Measurements from ENCODE around the gene KPNA3.
"Not testable (repeated sequence)": the region's sequence is repeated elsewhere in the genome, so short reads cannot be mapped to it uniquely, and the experiment has no call there.

KPNA3 gene, protein sequence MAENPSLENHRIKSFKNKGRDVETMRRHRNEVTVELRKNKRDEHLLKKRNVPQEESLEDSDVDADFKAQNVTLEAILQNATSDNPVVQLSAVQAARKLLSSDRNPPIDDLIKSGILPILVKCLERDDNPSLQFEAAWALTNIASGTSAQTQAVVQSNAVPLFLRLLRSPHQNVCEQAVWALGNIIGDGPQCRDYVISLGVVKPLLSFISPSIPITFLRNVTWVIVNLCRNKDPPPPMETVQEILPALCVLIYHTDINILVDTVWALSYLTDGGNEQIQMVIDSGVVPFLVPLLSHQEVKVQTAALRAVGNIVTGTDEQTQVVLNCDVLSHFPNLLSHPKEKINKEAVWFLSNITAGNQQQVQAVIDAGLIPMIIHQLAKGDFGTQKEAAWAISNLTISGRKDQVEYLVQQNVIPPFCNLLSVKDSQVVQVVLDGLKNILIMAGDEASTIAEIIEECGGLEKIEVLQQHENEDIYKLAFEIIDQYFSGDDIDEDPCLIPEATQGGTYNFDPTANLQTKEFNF

GRCh38 chr13:49792550-49793324, at the start of gene KPNA3:
Gene KPNA3 (minus strand): TSS chr13:49792682. CDS start chr13:49792506, 176 bp downstream.
- FAIRE-seq, result peak; percentile 94

- no peak for FAIRE-seq
These were observed 49.5 kb upstream of the KPNA3 start for GRCh38 chr13:49841964-49842363.

GRCh38 chr13:49840675-49841074, 48.2 kb upstream of the KPNA3 start:
- no peak for FAIRE-seq

- FAIRE-seq, result no peak
These were observed 47.8 kb upstream of the KPNA3 start for GRCh38 chr13:49840266-49840665.

DNA sequence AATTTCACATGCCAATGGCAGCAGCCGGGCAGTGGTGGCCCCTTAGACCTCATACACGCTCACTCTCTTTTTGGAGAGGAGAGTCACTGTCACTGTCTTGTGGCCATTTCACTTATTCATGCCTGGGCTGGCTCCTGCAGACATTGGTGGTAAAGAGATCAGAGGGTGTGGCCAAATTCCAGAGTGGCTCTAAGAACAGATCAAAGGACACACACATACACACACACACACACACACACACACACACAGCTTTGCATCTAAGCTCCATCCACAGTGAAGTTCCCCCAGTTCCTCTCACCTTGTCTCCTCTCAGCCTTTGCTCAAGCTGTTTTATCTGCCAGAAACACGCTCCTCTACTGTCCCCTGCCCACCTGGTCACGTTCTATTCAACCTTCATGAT, 46.5 kb upstream of the KPNA3 start:
- FAIRE-seq, result no peak

DNA sequence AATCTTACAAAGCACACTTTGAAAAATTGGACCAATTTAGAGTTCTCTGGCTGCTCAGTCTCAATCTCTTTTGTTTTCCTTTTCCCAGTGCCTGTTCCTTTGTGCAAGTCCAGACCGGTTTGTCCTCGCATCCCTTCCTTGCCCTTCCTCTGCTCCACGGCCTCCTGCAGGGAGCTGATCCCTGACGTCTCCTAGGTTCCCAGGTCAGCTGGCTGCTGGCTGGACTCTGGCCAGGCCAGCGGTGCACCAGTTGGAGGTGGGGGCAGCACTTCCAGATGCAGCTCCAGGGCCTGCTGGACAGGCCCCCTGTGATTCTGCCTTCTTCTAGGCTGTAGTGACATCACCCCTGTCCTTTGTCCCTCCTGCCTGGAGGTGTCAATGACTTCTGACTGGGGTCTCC, 44.0 kb upstream of the KPNA3 start:
- FAIRE-seq, result no peak

- no peak for FAIRE-seq
These were observed 40.9 kb upstream of the KPNA3 start for GRCh38 chr13:49833402-49833801.

DNA sequence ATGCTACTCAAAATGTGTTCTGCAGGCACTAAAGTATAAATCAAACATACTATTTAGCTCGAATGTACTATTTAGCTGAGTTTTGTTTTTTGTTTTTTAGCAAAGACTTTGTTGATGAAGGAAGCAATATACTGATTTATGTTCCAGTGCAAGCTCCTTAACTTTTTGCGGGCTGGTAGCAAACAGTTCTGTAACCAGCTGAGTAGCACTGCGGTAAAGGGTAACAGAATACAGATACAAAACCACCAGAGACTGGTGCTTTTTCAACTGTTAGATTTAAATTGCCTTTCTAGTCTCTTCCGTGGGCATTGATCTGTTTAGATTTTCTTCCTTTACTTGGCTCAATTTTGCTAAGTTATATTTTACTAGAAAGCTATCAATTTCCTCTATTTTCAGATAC, 39.0 kb upstream of the KPNA3 start:
- FAIRE-seq, result no peak

DNA sequence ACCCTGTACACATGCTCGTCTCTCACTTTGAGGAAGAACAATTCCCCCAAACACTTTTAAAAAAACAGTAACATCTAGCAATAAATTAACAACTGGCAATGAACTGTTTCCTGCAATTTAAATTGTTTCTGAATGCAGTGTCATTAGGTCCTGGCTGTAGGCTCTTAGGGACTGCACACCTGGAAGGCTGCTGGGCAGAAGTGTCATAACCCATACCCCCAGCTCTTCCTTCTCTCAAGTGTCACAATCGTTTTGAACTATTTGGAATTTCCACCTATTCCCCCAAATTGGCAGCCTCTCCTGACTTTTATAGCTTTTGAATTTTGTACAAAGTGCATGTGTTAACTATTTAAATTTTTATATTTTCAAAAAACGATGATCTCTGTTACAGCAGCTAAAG, 38.2 kb upstream of the KPNA3 start:
- FAIRE-seq, result no peak

DNA sequence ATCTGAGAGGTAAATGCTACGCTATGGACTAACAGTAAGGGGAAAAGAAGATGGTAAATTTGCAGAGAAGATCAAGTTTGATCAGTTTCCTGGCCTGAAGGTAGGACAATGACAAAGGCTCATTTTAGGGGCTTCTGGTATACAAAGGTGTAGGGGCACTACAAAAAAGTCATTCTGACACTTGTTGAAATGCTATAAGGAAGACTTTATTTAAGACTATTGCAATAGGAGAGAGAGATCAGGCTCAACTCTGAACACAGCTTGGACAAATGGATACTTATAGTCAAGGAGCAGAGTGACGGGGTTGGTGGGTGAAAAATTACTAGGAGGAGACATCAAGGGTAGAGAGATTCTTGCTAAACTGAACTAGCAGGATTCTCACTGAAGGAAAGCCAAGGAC, 37.2 kb upstream of the KPNA3 start:
- FAIRE-seq, result no peak

- no peak for FAIRE-seq
These were observed 36.0 kb upstream of the KPNA3 start for GRCh38 chr13:49828453-49828852.

DNA sequence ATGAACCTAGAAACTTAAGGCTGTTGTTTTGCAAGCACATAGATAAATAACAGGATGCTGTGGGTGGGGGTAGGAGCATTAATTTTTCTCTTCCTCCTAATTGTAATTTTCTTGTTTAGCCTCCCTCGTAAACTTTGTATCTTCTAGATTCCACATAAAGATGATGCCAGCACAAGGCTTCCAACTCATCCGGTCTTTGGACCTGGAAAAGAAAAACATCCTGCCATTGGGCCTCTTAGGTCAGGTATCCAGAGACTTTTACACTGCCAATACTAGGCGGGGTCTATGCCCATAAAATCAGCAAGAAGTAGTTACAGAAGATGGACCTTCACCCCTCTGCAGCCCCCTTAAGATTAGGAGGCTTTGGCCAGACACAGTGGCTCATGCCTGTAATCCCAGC, 35.4 kb upstream of the KPNA3 start:
- FAIRE-seq, result no peak

DNA sequence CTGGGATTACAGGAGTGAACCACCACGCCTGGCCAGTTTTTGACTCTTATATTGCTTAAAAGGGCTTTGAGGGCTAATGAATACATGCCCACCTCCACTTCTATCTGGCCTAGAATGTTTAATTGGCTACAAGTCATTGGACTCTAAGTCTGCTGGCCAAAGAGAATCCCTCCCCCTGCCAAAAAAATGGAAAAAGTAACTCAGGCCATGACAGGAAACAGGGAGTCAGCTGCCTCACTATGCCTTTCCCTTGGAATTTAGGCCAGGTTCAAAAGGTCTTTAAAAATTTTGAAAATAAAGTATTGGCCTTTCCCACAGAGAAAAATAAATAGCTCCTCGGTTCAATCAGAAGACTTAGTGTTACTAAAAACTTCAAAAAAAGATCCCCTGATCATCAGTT, 34.9 kb upstream of the KPNA3 start:
- FAIRE-seq, result no peak

DNA sequence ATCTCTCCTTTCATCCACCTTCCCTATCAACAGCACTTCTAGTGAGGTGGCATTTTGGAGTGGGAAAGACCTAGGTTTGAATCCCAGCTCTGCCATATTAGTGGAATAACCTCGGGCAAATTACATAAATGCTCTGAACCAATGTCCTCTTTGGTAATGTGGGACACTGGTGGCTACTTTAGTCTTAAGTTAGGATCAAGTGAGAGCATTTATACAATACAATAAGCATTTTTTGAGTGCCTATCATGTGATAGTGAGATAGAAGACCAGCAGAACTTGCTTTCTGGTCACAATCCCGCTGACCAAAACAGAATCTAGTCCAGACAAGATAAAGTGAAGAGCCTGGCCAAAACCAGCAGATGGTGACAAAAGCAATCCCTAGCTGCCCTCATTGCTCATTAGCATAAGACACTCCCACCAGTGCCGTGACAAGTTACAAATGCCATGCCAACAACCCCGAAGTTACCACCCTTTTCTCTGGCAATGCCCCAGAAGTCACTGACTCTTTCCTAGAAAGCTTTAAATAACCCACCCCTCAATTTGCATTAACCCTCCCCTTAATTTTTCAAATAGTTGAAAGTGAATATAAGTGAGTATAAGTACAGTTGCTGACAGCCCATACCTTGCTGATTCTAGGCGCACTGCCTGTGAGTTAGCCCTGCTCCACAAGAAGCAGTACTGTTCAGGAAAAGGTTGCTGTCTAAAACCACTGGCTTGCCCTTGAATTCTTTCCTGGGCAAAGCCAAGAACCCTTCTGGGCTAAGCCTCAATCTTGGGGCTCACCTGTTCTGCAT, 28.9 kb upstream of the KPNA3 start:
- no peak for FAIRE-seq

DNA sequence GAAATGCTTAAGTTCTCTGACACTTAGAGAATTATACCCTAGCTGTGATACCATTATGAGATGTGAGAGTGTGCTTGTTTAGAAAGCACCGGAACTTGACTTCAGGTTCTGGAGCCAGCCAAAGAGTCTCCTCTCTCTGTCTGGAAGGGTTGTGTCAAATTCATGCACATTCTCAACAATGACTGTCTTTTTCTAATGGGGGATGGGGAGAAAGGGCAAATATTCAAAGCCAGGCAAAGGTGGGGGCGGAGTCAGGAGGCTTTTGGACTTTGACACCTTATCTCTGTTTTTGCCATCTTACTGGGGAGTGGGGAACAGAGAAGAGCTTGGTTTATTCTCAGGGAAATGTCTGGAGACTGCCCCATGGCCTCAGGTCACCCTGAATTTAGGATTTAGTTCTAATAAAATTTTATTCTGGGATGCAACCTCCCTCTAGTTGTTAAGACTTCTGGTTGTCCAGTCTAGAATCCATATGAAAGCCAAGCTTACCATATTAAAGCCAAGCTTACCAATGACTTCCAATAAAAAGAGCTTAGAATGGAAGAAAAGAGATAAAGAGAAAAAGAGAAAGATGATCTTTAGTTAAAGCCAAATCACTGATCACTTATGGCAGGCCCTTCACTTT, 28.2 kb upstream of the KPNA3 start:
- FAIRE-seq, result no peak

- FAIRE-seq, result not testable (repeated sequence)
These were observed 23.6 kb upstream of the KPNA3 start for GRCh38 chr13:49816047-49816446.

DNA sequence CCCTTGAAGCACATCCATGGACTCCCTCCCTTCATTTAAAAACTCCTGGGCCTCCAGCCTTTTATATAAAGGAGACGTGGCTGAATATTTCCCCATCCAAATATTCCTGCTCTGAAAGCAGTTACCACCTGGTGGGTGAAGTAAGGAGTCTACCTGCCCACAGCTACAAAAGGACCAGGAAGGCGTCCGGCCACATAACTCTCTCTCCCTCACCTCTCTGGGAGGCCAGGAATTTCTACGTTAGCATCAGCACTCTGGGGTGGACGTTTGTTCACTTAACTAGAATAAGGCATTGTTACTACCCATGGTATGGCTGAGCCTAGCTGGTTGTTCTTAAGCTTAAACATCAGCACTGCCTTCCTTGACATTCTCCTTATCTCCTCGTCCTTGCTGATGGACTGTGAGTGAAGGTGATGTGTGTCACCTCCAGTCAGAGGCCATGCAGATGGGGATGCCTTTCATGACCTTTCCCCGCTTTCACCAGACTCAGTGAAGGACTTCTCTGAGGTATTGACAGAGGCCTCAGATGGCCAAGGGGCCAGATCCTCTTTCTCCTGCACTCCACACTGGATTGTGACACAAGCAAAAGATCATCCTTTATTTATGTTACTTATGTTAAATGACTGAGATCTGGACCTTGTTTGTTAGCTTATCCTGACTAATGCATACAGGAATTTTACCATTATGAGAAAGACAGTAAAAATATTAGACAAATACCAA, 22.2 kb upstream of the KPNA3 start:
- FAIRE-seq, result no peak

DNA sequence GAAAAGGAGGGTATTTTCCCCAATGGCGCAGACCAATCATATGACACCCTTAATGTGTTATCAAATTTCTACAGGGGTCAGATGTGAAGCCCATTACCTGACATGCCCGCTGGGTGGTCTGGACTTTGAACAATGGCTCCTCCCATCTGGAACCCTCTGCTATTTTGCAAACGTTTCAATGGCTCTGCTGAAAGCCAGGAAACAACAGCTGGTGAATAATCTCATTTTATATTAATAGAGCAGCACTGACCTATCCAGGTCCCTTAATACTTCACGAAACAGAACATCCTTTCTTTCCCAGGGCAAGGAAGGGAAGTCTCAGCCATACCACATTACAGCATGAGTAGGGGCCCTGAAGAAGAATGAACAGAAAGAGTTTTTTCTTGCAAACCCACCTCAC, 20.3 kb upstream of the KPNA3 start:
- FAIRE-seq, result no peak

- no peak for FAIRE-seq
These were observed 19.0 kb upstream of the KPNA3 start for GRCh38 chr13:49811527-49811908.

- FAIRE-seq, result no peak
These were observed 18.4 kb upstream of the KPNA3 start for GRCh38 chr13:49810567-49811526.

DNA sequence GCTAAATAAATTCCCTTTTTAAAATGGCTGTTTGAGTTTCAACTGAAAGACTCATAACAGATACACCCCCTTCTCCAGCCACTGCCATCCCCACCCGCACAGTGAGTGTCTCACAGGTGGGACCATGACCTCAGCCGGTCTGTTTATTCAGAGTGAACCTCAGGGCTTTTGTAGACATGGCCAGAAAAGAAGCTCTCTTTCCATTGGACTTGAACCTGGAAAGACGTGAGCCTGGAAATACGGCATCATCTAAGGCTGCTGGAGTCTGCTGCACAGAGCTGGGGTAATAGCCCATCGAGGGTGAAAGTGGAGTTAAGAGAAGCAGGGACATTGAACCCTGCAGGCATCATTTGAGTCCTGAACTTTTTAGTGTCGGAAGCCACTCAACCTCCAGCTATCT, 15.2 kb upstream of the KPNA3 start:
- no peak for FAIRE-seq

Data from A204.1 (cell line).